ENCODE results near the gene ARID1B.

DNA sequence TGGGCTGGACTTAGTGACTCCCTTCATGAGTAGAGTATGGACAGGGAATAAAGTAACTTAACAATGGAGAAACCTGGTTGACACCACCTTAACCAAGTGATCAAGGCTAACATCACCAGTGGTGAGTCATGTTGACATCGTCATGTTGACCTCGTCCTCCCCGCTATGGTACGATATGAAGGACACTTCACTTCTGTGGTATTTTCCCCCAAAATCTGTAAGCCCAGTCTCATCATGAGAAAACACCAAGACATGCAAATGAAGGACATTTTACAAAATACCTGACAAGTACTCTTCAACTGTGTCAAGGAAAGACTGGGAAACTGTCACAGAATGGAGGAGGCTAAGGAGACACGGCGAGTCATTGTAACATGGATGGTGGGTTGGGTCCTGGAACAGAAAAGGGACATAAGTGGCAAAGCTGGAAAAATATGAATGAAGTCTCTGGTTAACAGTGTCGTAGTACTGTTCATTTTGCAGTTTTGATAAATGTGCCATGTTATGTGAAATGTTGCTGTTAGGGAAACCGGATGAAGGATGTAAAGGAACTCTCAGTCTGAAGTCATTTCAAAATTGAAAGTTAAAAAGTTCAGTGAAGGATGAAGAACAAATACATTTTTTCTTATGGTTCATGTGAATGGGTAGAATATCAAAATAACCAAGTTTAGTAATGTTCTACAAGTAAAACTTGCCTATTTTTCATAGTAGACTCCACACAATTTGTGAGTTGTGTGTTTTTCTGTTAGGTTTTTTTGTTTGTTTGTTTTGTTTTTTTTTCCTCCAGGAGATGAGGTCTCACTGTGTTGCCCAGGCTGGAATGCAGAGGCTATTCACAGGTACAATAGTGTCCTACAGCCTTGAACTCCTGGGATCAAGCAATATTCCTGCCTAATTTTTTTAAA, 298.6 kb downstream of the ARID1B start:
- no peak for TF ChIP-seq ZNF251 (CRISPR knock-in tag; IDR thresholded peaks at IDR 0.05)
- TF ChIP-seq, protein P1, sequence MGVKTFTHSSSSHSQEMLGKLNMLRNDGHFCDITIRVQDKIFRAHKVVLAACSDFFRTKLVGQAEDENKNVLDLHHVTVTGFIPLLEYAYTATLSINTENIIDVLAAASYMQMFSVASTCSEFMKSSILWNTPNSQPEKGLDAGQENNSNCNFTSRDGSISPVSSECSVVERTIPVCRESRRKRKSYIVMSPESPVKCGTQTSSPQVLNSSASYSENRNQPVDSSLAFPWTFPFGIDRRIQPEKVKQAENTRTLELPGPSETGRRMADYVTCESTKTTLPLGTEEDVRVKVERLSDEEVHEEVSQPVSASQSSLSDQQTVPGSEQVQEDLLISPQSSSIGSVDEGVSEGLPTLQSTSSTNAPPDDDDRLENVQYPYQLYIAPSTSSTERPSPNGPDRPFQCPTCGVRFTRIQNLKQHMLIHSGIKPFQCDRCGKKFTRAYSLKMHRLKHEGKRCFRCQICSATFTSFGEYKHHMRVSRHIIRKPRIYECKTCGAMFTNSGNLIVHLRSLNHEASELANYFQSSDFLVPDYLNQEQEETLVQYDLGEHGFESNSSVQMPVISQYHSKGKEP (CRISPR knock-in tag; IDR thresholded peaks at IDR 0.05), result no peak
- TF ChIP-seq MTA1 (CRISPR knock-in tag; IDR thresholded peaks at IDR 0.05; ENCODE audit: borderline replicate concordance), result no peak
- TF ChIP-seq RBM39 (IDR thresholded peaks at IDR 0.05; ENCODE audit: low read depth, low read length, poor library complexity, severe bottlenecking), result no peak
- no peak for TF ChIP-seq RXRA (CRISPR knock-in tag; IDR thresholded peaks at IDR 0.05)
- no peak for TF ChIP-seq U2AF1 (optimal IDR thresholded peaks at IDR 0.05; ENCODE audit: low read depth, low read length)
- TF ChIP-seq, protein P2, sequence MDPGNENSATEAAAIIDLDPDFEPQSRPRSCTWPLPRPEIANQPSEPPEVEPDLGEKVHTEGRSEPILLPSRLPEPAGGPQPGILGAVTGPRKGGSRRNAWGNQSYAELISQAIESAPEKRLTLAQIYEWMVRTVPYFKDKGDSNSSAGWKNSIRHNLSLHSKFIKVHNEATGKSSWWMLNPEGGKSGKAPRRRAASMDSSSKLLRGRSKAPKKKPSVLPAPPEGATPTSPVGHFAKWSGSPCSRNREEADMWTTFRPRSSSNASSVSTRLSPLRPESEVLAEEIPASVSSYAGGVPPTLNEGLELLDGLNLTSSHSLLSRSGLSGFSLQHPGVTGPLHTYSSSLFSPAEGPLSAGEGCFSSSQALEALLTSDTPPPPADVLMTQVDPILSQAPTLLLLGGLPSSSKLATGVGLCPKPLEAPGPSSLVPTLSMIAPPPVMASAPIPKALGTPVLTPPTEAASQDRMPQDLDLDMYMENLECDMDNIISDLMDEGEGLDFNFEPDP (CRISPR knock-in tag; conservative IDR thresholded peaks at IDR 0.05), result no peak
- no peak for TF ChIP-seq TARDBP (CRISPR knock-in tag; IDR thresholded peaks at IDR 0.05)
